Breast epithelium (tissue), 4 donors: ENCODE results near the gene SLC27A5. TPM values are rescaled to one million over a fixed set of nuclear protein-coding genes. Genes with fewer than 3 reads are reported as not detected.
"Not testable (repeated sequence)": the region's sequence is repeated elsewhere in the genome, so short reads cannot be mapped to it uniquely, and the experiment has no call there.

Source experiments
- DNase-seq, 2 donors: peaks; one replicate each; pipeline ENCODE4 v3.0.0-alpha.2; 2019; ENCODE audit warnings: low spot score in 2 of 2
- H3K27ac ChIP-seq, 2 donors: fragments of 200-600 bp; sonication (generic) in 1 of 2; one replicate each; pipeline ENCODE4 v1.5.1; 2016 to 2019; ENCODE audit warnings: mild to moderate bottlenecking in 1 of 2
- H3K27me3 ChIP-seq, 2 donors: fragments of 200-600 bp; sonication (generic) in 1 of 2; one replicate each; pipeline versions ENCODE4 v1.5.1 to v1.6.0; 2017 to 2019; ENCODE audit warnings: control low read depth in 1 of 2, mild to moderate bottlenecking in 1 of 2
- H3K36me3 ChIP-seq: fragments of 200-600 bp; one replicate; pipeline ENCODE4 v1.5.1; 2019
- H3K4me1 ChIP-seq, 2 donors: fragments of 200-600 bp; sonication (generic); one replicate each; pipeline ENCODE4 v1.5.1; 2016 to 2019; ENCODE audit warnings: control low read depth in 1 of 2
- H3K4me3 ChIP-seq, 3 donors: fragments of 200-600 bp; sonication (generic); 1 replicate in 2 of 3; 2 replicates in 1 of 3; pipeline ENCODE4 v1.5.1; 2016 to 2019; ENCODE audit warnings: mild to moderate bottlenecking in 3 of 3, moderate library complexity in 2 of 3
- H3K9me3 ChIP-seq, 2 donors: fragments of 200-600 bp; sonication (generic) in 1 of 2; one replicate each; pipeline ENCODE4 v1.5.1; 2016 to 2019; ENCODE audit warnings: control low read depth in 1 of 2
- CTCF ChIP-seq, 3 donors: fragments of 450-650 bp; IDR thresholded peaks; one replicate each; pipeline ENCODE4 v1.5.1; 2016 to 2017; ENCODE audit warnings: antibody characterized with exemption in 3 of 3, mild to moderate bottlenecking in 3 of 3, moderate library complexity in 3 of 3
- POLR2A ChIP-seq: fragments of 450-650 bp; IDR thresholded peaks from one replicate; pipeline ENCODE4 v1.6.1; 2016; ENCODE audit warnings: antibody characterized with exemption, mild to moderate bottlenecking, moderate library complexity
- POLR2AphosphoS5 ChIP-seq, 3 donors: sonication (generic); formaldehyde crosslinking; IDR thresholded peaks; one replicate each; pipeline ENCODE4 v1.6.1; 2017; ENCODE audit warnings: antibody characterized with exemption in 3 of 3
- intact Hi-C: fragments of 100-400 bp; cut with DNase I; formaldehyde crosslinking; loops from one replicate; pipeline ENCODE4 v1.15.1; 2023; ENCODE audit warnings: low total_unique reads
- total RNA-seq, 3 donors: library from RNA; depleted of rRNA; stranded (reverse); fragments of >200 nt; gene quantifications; one replicate each; pipeline ENCODE4 v1.1.0, GENCODE V29; 2016

Gene SLC27A5
- total RNA-seq, 3 donors from 2014 or later = 4.7 to 18.0 (median 10.7) TPM

- DNase-seq = no peak
- Histone ChIP-seq H3K27ac (no peak overlapping the region), H3K9me3 (no peaks in the 10 kb centered on the region), H3K4me1 (no peaks in the 10 kb centered on the region), H3K36me3 (no peaks in the 10 kb centered on the region), H3K27me3 (no peaks in the 10 kb centered on the region), H3K4me3 (no peak overlapping the region)
- intact Hi-C loops = no loop called here
- TF ChIP-seq POLR2AphosphoS5 (IDR thresholded peaks at IDR 0.05) (no peak), POLR2A (no peak), CTCF (IDR thresholded peaks at IDR 0.05) (no peak)
Measured at GRCh38 chr19:58492265-58492664, 19.5 kb downstream of the SLC27A5 start.

DNA sequence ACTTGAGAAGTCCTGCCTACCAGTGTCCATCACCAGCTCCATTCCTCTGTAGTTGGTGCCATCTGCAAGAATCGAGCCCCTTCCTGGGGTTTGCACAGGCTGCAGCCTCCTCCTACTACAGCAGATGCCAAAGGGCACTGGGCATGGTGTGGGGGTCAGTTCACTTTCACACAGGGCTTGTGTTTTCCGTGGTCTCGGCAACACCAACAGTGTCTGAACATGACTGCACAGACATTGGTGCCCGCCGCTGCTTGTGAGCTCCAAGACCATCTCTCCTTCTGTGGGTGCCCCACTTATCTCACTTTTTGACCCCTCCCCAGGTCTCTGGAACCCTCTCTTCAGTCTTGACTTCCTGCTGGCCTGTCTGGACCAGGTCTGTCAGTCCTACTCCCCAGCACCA lies 20.4 kb downstream of the SLC27A5 start:
- no peak for TF ChIP-seq CTCF (IDR thresholded peaks at IDR 0.05)
- TF ChIP-seq POLR2AphosphoS5 (IDR thresholded peaks at IDR 0.05) = no peak
- TF ChIP-seq POLR2A = no peak
- intact Hi-C loops = no loop called here
- Histone ChIP-seq H3K27ac (no peak overlapping the region), H3K4me3 (no peak overlapping the region), H3K9me3 (no peaks in the 10 kb centered on the region), H3K27me3 (no peaks in the 10 kb centered on the region), H3K36me3 (no peaks in the 10 kb centered on the region), H3K4me1 (no peaks in the 10 kb centered on the region)
- DNase-seq = no peak

- H3K27me3 ChIP-seq, H3K36me3 ChIP-seq, H3K4me3 ChIP-seq, H3K9me3 ChIP-seq, DNase-seq, H3K27ac ChIP-seq, intact Hi-C loops, H3K4me1 ChIP-seq: not testable (repeated sequence)
Measured at GRCh38 chr19:58484349-58484748, 27.4 kb downstream of the SLC27A5 start.

DNA sequence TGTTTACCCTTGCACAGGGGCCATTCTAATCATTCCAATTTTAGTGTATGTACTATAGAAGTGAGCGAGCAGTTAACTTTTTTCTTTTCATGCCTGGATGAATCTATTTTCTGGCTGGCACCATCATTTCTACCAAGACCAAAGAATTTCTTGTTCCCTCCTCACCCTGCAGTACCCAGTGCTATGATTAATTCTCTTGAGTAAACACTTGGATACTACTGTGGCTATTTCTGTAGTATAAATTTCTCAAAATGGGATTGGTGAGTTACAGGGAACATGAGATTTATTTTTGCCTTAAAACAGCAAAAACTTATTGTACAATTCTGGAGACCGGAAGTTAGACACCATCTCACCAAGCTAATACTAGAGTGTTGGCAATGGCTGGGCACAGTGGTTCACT lies 28.0 kb downstream of the SLC27A5 start:
- no peak for DNase-seq
- Histone ChIP-seq H3K36me3 (no peaks in the 10 kb centered on the region), H3K9me3 (no peaks in the 10 kb centered on the region), H3K27me3 (no peaks in the 10 kb centered on the region), H3K4me1 (no peaks in the 10 kb centered on the region), H3K27ac (no peak overlapping the region), H3K4me3 (no peak overlapping the region)
- intact Hi-C loops = no loop called here
- TF ChIP-seq POLR2A (no peak), CTCF (IDR thresholded peaks at IDR 0.05) (no peak)

DNA sequence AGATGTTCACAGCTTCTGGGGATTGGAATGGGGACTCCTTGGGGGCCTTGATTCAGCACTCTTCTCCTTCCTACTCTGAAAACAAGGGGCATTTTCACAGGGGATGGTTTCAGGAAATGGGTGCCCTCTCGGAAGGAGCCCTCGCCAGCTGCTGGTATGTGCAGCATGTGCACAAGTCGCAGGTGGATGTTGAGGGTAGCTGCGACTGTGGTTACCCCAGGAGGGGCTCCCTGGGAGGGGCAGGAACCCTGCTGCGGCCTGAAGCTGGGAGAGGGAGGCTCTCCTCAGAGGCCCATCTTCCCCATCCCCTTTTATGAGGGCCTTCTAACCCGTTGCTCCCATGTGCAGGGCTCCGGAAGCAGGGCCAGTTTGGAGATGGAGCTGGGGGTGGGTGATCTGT lies 29.4 kb downstream of the SLC27A5 start:
- no peak for TF ChIP-seq POLR2AphosphoS5 (IDR thresholded peaks at IDR 0.05)
- TF ChIP-seq POLR2A = no peak
- TF ChIP-seq CTCF (IDR thresholded peaks at IDR 0.05) = no peak
- H3K36me3 ChIP-seq = no peaks in the 10 kb centered on the region
- no peaks in the 10 kb centered on the region for H3K27me3 ChIP-seq
- no peak overlapping the region for H3K4me3 ChIP-seq
- H3K9me3 ChIP-seq = no peaks in the 10 kb centered on the region
- no peaks in the 10 kb centered on the region for H3K4me1 ChIP-seq
- intact Hi-C loops = no loop called here
- no peak overlapping the region for H3K27ac ChIP-seq
- no peak for DNase-seq

DNA sequence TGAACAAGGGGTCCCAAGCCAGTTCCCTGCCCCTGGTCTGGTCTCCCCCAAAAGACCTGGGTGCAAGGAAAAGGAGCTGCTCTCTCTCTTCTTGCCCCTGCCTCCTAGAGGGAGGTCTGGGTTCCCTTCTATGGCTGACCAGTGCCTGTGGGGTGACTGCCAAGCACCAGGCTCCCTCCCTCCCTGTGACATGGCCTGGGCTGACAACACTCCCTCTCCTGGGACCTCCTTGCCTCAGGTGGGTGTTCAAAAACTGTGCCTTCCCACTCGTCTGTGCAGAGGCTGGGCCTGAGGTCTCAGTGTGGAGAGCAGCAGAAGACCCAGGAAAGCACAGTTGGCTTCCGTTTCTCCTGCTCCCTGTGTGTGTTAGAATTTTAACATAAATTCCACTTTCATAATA lies 31.0 kb downstream of the SLC27A5 start:
- Histone ChIP-seq H3K36me3 (no peaks in the 10 kb centered on the region), H3K27me3 (no peaks in the 10 kb centered on the region), H3K4me1 (peaks cover 5 to 9% of the 10 kb centered on the region in 2 donors), H3K4me3 (no peak overlapping the region), H3K9me3 (no peaks in the 10 kb centered on the region), H3K27ac (no peak overlapping the region)
- TF ChIP-seq POLR2A (no peak), POLR2AphosphoS5 (IDR thresholded peaks at IDR 0.05) (no peak), CTCF (IDR thresholded peaks at IDR 0.05) (no peak)
- intact Hi-C loops = no loop called here
- DNase-seq = no peak
